Smooth muscle cell (in vitro differentiated cells): Measurements from ENCODE around the gene WDR7. TPM values are rescaled to one million over a fixed set of nuclear protein-coding genes. Genes with fewer than 3 reads are reported as not detected.

Experiments used
- DNase-seq: peaks from one replicate; lab custom pipeline; 2025; ENCODE audit not compliant: unreplicated experiment; lab: John Stamatoyannopoulos, UW
- H2AFZ ChIP-seq: fragments of 200-600 bp; sonication (generic); 2 replicates; pipeline ENCODE4 v1.6.0; 2016; ENCODE audit warnings: antibody characterized with exemption, low read depth, mild to moderate bottlenecking
- H3F3A ChIP-seq: fragments of 200-600 bp; sonication (generic); 2 replicates; pipeline ENCODE4 v1.6.0; 2017; ENCODE audit warnings: antibody characterized with exemption, low read depth
- H3K27ac ChIP-seq: fragments of 200-600 bp; sonication (generic); 2 replicates; pipeline ENCODE4 v1.5.1; 2016; ENCODE audit warnings: low read depth, mild to moderate bottlenecking
- H3K27me3 ChIP-seq: fragments of 200-600 bp; sonication (generic); 2 replicates; pipeline ENCODE4 v1.6.1; 2016; ENCODE audit warnings: low read depth, mild to moderate bottlenecking
- H3K36me3 ChIP-seq: fragments of 200-600 bp; sonication (generic); 2 replicates; pipeline ENCODE4 v1.5.1; 2016; ENCODE audit warnings: low read depth
- H3K4me1 ChIP-seq: fragments of 200-600 bp; sonication (generic); 2 replicates; pipeline ENCODE4 v1.5.1; 2016; ENCODE audit warnings: low read depth
- H3K4me2 ChIP-seq: fragments of 200-600 bp; sonication (generic); 2 replicates; pipeline ENCODE4 v1.6.0; 2016; ENCODE audit warnings: mild to moderate bottlenecking
- H3K4me3 ChIP-seq: fragments of 200-600 bp; sonication (generic); 2 replicates; pipeline ENCODE4 v1.5.1; 2016; ENCODE audit warnings: mild to moderate bottlenecking
- H3K79me2 ChIP-seq: fragments of 200-600 bp; sonication (generic); 2 replicates; pipeline ENCODE4 v1.6.0; 2016; ENCODE audit warnings: low read depth, mild to moderate bottlenecking
- H3K9ac ChIP-seq: fragments of 200-600 bp; sonication (generic); 2 replicates; pipeline ENCODE4 v1.6.0; 2016; ENCODE audit warnings: low read depth
- H3K9me3 ChIP-seq: fragments of 200-600 bp; sonication (generic); replicated peaks from 2 replicates; pipeline ENCODE4 v1.5.1; 2016; ENCODE audit warnings: low read depth
- H4K20me1 ChIP-seq: fragments of 200-600 bp; sonication (generic); 2 replicates; pipeline ENCODE4 v1.6.0; 2016; ENCODE audit warnings: low read depth
- CTCF ChIP-seq: fragments of 200-600 bp; sonication (generic); IDR thresholded peaks from 2 replicates; pipeline ENCODE4 v1.5.1; 2017; ENCODE audit warnings: borderline replicate concordance, mild to moderate bottlenecking, antibody characterized with exemption; ENCODE audit not compliant: insufficient read depth, poor library complexity, severe bottlenecking
- WGBS: methylation state at CpG from one replicate; pipeline ENCODE4 v1.1.7; 2016; ENCODE audit warnings: low lambda C conversion rate; 5-methylcytosine and 5-hydroxymethylcytosine counted together
- polyA plus RNA-seq: library from polyadenylated mRNA; unstranded; fragments of >200 nt; fragmentation: Nextera tagmentation; extraction: Ambion mirVana; gene quantifications from 2 replicates; pipeline ENCODE4 v1.2.1, GENCODE V29; 2016
- total RNA-seq: library from RNA; depleted of rRNA; stranded (reverse); fragments of >200 nt; gene quantifications from 2 replicates; pipeline ENCODE4 v1.2.3, GENCODE V29; 2014

Gene WDR7
- total and polyA plus RNA-seq, 2 experiments from 2014 or later = 5.3 to 9.2 TPM

- no peak for DNase-seq
- H3K4me3 ChIP-seq = no peak overlapping the region
- H3K9ac ChIP-seq = no peak overlapping the region
- H3K36me3 ChIP-seq = no peaks in the 10 kb centered on the region
- no peak for TF ChIP-seq CTCF
- no peaks in the 10 kb centered on the region for H3K4me1 ChIP-seq
- no peaks in the 10 kb centered on the region for H4K20me1 ChIP-seq
- WGBS = 97% methylated on average over 2 of the region's 2 CpGs
- no peak overlapping the region for H3K4me2 ChIP-seq
- H3F3A ChIP-seq = no peaks in the 10 kb centered on the region
- H3K27me3 ChIP-seq = no peaks in the 10 kb centered on the region
- H2AFZ ChIP-seq = no peak overlapping the region
- H3K9me3 ChIP-seq = no peaks in the 10 kb centered on the region
- no peaks in the 10 kb centered on the region for H3K79me2 ChIP-seq
- no peak overlapping the region for H3K27ac ChIP-seq
Observed at GRCh38 chr18:56825878-56826277, 174.7 kb downstream of the WDR7 start.

- peak overlapping the region; percentile 73 for H3K27ac ChIP-seq
Observed at GRCh38 chr18:56831988-56832387, 180.8 kb downstream of the WDR7 start.

GRCh38 chr18:56835331-56835730 lies 184.2 kb downstream of the WDR7 start:
- H3K9me3 ChIP-seq = no peaks in the 10 kb centered on the region
- H2AFZ ChIP-seq = no peak overlapping the region
- no peak overlapping the region for H3K4me3 ChIP-seq
- TF ChIP-seq CTCF = no peak
- H3K4me2 ChIP-seq = no peak overlapping the region
- no peaks in the 10 kb centered on the region for H3K79me2 ChIP-seq
- DNase-seq = no peak
- no peaks in the 10 kb centered on the region for H4K20me1 ChIP-seq
- H3K4me1 ChIP-seq = peaks cover 7% of the 10 kb centered on the region
- H3F3A ChIP-seq = no peaks in the 10 kb centered on the region
- no peak overlapping the region for H3K27ac ChIP-seq
- H3K9ac ChIP-seq = no peak overlapping the region
- no peaks in the 10 kb centered on the region for H3K27me3 ChIP-seq
- 81% methylated on average over 1 of the region's 1 CpG for WGBS
- no peaks in the 10 kb centered on the region for H3K36me3 ChIP-seq

More at GRCh38 chr18:56831988-56832387, 180.8 kb downstream of the WDR7 start:
- Histone ChIP-seq H3K4me1 (peaks cover 7% of the 10 kb centered on the region), H3K27me3 (no peaks in the 10 kb centered on the region), H3K4me3 (no peak overlapping the region), H3K9me3 (no peaks in the 10 kb centered on the region), H3K4me2 (peak overlapping the region; percentile 9), H3K9ac (peak overlapping the region; percentile 29), H3K79me2 (no peaks in the 10 kb centered on the region), H3F3A (no peaks in the 10 kb centered on the region), H2AFZ (no peak overlapping the region), H3K36me3 (no peaks in the 10 kb centered on the region), H4K20me1 (no peaks in the 10 kb centered on the region)
- no peak for DNase-seq
- WGBS = 57% methylated on average over 9 of the region's 9 CpGs
- no peak for TF ChIP-seq CTCF

GRCh38 chr18:56836173-56836572 lies 185.0 kb downstream of the WDR7 start:
- Histone ChIP-seq H3K79me2 (no peaks in the 10 kb centered on the region), H3F3A (no peaks in the 10 kb centered on the region), H3K36me3 (no peaks in the 10 kb centered on the region), H3K27me3 (no peaks in the 10 kb centered on the region), H3K9me3 (no peaks in the 10 kb centered on the region), H3K4me2 (no peak overlapping the region), H3K9ac (no peak overlapping the region), H3K4me1 (peaks cover 7% of the 10 kb centered on the region), H2AFZ (no peak overlapping the region), H3K4me3 (no peak overlapping the region), H3K27ac (no peak overlapping the region), H4K20me1 (no peaks in the 10 kb centered on the region)
- 80% methylated on average over 7 of the region's 7 CpGs for WGBS
- DNase-seq = no peak
- no peak for TF ChIP-seq CTCF
